IMR-90 (cell line): ENCODE results near the gene CHI3L1. TPM values are rescaled to one million over a fixed set of nuclear protein-coding genes. Genes with fewer than 3 reads are reported as not detected.

ENCODE experiments used
- ATAC-seq: fragments of 200-7000 bp; cut with Tn5 transposase; 2 replicates; pipeline ENCODE4 v1.9.1; 2020; ENCODE audit warnings: low read depth, mild to moderate bottlenecking, moderate library complexity
- BruUV-seq: library from RNA; stranded (reverse); fragments of 400-500 nt; replicated peaks from 2 replicates; lab custom pipeline; 2021; lab: Mats Ljungman, UMichigan
- CTCF ChIA-PET: fragments of 300-600 bp; formaldehyde crosslinking; extraction: SDS; loops from one replicate; lab custom pipeline; 2021; ENCODE audit warnings: antibody characterized with exemption; lab: Yijun Ruan, JAX
- POLR2A ChIA-PET: fragments of 300-600 bp; sonication (Branson Sonifier 250); formaldehyde crosslinking; loops from one replicate; lab custom pipeline; 2022; ENCODE audit warnings: antibody characterized with exemption; ENCODE audit not compliant: unreplicated experiment; lab: Charles Lee
- DNase-seq: peaks from one replicate; pipeline ENCODE4 v3.0.0; 2013
- H2AFZ ChIP-seq: replicated peaks from 2 replicates; pipeline ENCODE3; 2013; ENCODE audit warnings: low read length, mild to moderate bottlenecking; ENCODE audit not compliant: poor library complexity
- H2AK5ac ChIP-seq: 2 replicates; pipeline ENCODE4 v1.6.1; 2013; ENCODE audit warnings: low read depth, low read length, inconsistent platforms
- H2AK9ac ChIP-seq: replicated peaks from 2 replicates; pipeline ENCODE3; 2013; ENCODE audit warnings: mild to moderate bottlenecking, low read depth, low read length, moderate library complexity; ENCODE audit not compliant: poor library complexity
- H2BK120ac ChIP-seq: 2 replicates; pipeline ENCODE4 v1.6.1; 2013; ENCODE audit warnings: low read depth, low read length, inconsistent platforms
- H2BK15ac ChIP-seq: 3 replicates; pipeline ENCODE4 v1.6.1; 2013; ENCODE audit warnings: low read depth, low read length, inconsistent platforms
- H2BK20ac ChIP-seq: 2 replicates; pipeline ENCODE4 v1.6.1; 2013; ENCODE audit warnings: low read depth, mild to moderate bottlenecking, inconsistent platforms, low read length, moderate library complexity
- H2BK5ac ChIP-seq: 2 replicates; pipeline ENCODE4 v1.6.1; 2013; ENCODE audit warnings: mild to moderate bottlenecking, low read depth, low read length, inconsistent platforms; ENCODE audit not compliant: poor library complexity, severe bottlenecking
- H3K14ac ChIP-seq: replicated peaks from 2 replicates; pipeline ENCODE4 v1.6.1; 2013; ENCODE audit warnings: low read depth, low read length, inconsistent platforms
- H3K18ac ChIP-seq: 2 replicates; pipeline ENCODE4 v1.6.1; 2013; ENCODE audit warnings: low read depth, low read length, control low read depth
- H3K23ac ChIP-seq: 2 replicates; pipeline ENCODE4 v1.6.1; 2013; ENCODE audit warnings: low read depth, low read length, inconsistent platforms
- H3K27ac ChIP-seq: 2 replicates; pipeline ENCODE4 v1.5.1; 2013; ENCODE audit warnings: mild to moderate bottlenecking, control low read depth, low read length; ENCODE audit not compliant: insufficient read depth
- H3K27me3 ChIP-seq: 2 replicates; pipeline ENCODE4 v1.6.1; 2013; ENCODE audit warnings: low read length; ENCODE audit not compliant: control insufficient read depth, insufficient read depth
- H3K36me3 ChIP-seq: 2 replicates; pipeline ENCODE4 v1.6.1; 2013; ENCODE audit warnings: low read length, mixed read lengths; ENCODE audit not compliant: control insufficient read depth, insufficient read depth
- H3K4ac ChIP-seq: 2 replicates; pipeline ENCODE4 v1.6.1; 2013; ENCODE audit warnings: low read depth, low read length, inconsistent platforms
- H3K4me1 ChIP-seq: 2 replicates; pipeline ENCODE4 v1.6.1; 2013; ENCODE audit warnings: low read length, mixed read lengths; ENCODE audit not compliant: control insufficient read depth, insufficient read depth
- H3K4me2 ChIP-seq: 2 replicates; pipeline ENCODE4 v1.6.1; 2013; ENCODE audit warnings: low read depth, mild to moderate bottlenecking, control low read depth, low read length, moderate library complexity
- H3K4me3 ChIP-seq: 2 replicates; pipeline ENCODE4 v1.5.1; 2013; ENCODE audit warnings: low read depth, mild to moderate bottlenecking, control low read depth, low read length, moderate library complexity; ENCODE audit not compliant: insufficient read depth
- H3K56ac ChIP-seq: 2 replicates; pipeline ENCODE4 v1.6.1; 2013; ENCODE audit warnings: low read length, inconsistent platforms; ENCODE audit not compliant: insufficient read depth; ENCODE audit errors: extremely low read depth
- H3K79me1 ChIP-seq, 2 experiments: 2 replicates each; pipeline ENCODE4 v1.6.1; 2013; ENCODE audit warnings: low read length in 2 of 2, inconsistent platforms in 1 of 2, low read depth in 1 of 2
- H3K9ac ChIP-seq: 2 replicates; pipeline ENCODE4 v1.6.1; 2013; ENCODE audit warnings: low read depth, low read length, control low read depth
- H3K9me1 ChIP-seq: 2 replicates; pipeline ENCODE4 v1.6.1; 2013; ENCODE audit warnings: low read length, inconsistent platforms; ENCODE audit not compliant: insufficient read depth
- H3K9me3 ChIP-seq: 2 replicates; pipeline ENCODE4 v1.6.1; 2013; ENCODE audit warnings: low read length; ENCODE audit not compliant: control insufficient read depth, insufficient read depth
- H4K20me1 ChIP-seq: 2 replicates; pipeline ENCODE4 v1.6.1; 2013; ENCODE audit warnings: low read length, inconsistent platforms; ENCODE audit not compliant: insufficient read depth
- H4K5ac ChIP-seq: 2 replicates; pipeline ENCODE4 v1.6.1; 2013; ENCODE audit warnings: mild to moderate bottlenecking, low read depth, low read length, control low read depth
- H4K8ac ChIP-seq, 2 experiments: 2 replicates each; pipeline ENCODE4 v1.6.1; 2013; ENCODE audit warnings: low read depth in 2 of 2, low read length in 2 of 2, control low read depth in 1 of 2, inconsistent platforms in 1 of 2
- H4K91ac ChIP-seq: 2 replicates; pipeline ENCODE4 v1.6.1; 2013; ENCODE audit warnings: low read depth, low read length, inconsistent platforms; ENCODE audit not compliant: insufficient read depth
- CTCF ChIP-seq: conservative IDR thresholded peaks from 2 replicates; pipeline ENCODE4 v1.5.1; 2012; ENCODE audit warnings: mild to moderate bottlenecking, low read depth, low read length, improper control_type of control experiment
- ELK1 ChIP-seq: fragments of 150-350 bp; IDR thresholded peaks from 2 replicates; pipeline ENCODE4 v1.6.1; 2016; ENCODE audit warnings: low read depth, mild to moderate bottlenecking, low read length, moderate library complexity, borderline replicate concordance
- FOS ChIP-seq: fragments of 150-350 bp; IDR thresholded peaks from 2 replicates; pipeline ENCODE4 v1.6.1; 2016; ENCODE audit warnings: low read depth, low read length
- NFE2L2 ChIP-seq: fragments of 150-350 bp; IDR thresholded peaks from 2 replicates; pipeline ENCODE4 v1.6.1; 2016; ENCODE audit warnings: low read depth, mild to moderate bottlenecking, low read length
- RFX5 ChIP-seq: IDR thresholded peaks from 2 replicates; pipeline ENCODE4 v1.8.0; 2012; ENCODE audit warnings: low read depth, mild to moderate bottlenecking, low read length, moderate library complexity
- USF2 ChIP-seq: fragments of 150-350 bp; IDR thresholded peaks from 2 replicates; pipeline ENCODE4 v1.6.1; 2017; ENCODE audit warnings: mild to moderate bottlenecking, antibody characterized with exemption, low read length, low read depth
- WGBS, 2 experiments: methylation state at CpG; one replicate each; pipeline versions ENCODE4 v1.1.5 to v1.1.7; 2013; ENCODE audit warnings: missing lambda C conversion rate in 2 of 2; ENCODE audit not compliant: insufficient read length in 1 of 2; ENCODE audit errors: extremely low coverage in 2 of 2; 5-methylcytosine and 5-hydroxymethylcytosine counted together
- dilution Hi-C: fragments of 300-500 bp; cut with HindIII; formaldehyde crosslinking; loops from one replicate; pipeline ENCODE4 v1.14.3; 2018; ENCODE audit warnings: low sequenced_read_pairs; ENCODE audit not compliant: unreplicated experiment
- in situ Hi-C: fragments of 300-500 bp; cut with MboI; formaldehyde crosslinking; loops from 3 replicates; pipeline ENCODE4 v1.14.3; 2019; ENCODE audit warnings: low sequenced_read_pairs, inconsistent platforms, mixed read lengths
- intact Hi-C: fragments of 100-400 bp; cut with micrococcal nuclease; formaldehyde crosslinking; loops from 2 replicates; pipeline ENCODE4 v1.10.0; 2022
- polyA plus RNA-seq, 3 experiments: library from polyadenylated mRNA; depleted of rRNA; stranded (reverse); fragments of >200 nt; gene quantifications; 2 replicates each; pipeline ENCODE4 v1.2.3, GENCODE V29; 2012; ENCODE audit warnings: low replicate concordance in 1 of 3
- total RNA-seq: library from RNA; depleted of rRNA; stranded (reverse); fragments of >200 nt; gene quantifications from 2 replicates; pipeline ENCODE4 v1.2.3, GENCODE V29; 2012

The CHI3L1 gene
- total and polyA plus RNA-seq, 2 of the 4 experiments (the other 2 are of a cell fraction) = 0.17 TPM; not detected in 1

- Histone ChIP-seq H4K8ac (no peak overlapping the region), H3K18ac (no peak overlapping the region), H3K56ac (no peak overlapping the region), H3K14ac (no peak overlapping the region), H2AK5ac (no peak overlapping the region), H2BK20ac (no peak overlapping the region), H3K27me3 (peaks cover 79% of the 10 kb centered on the region), H4K5ac (no peak overlapping the region), H2AFZ (no peak overlapping the region), H3K4me1 (no peaks in the 10 kb centered on the region), H2BK5ac (no peak overlapping the region), H3K9me3 (no peaks in the 10 kb centered on the region), H3K9me1 (no peaks in the 10 kb centered on the region), H2AK9ac (no peak overlapping the region), H3K23ac (no peak overlapping the region), H3K9ac (no peak overlapping the region), H3K27ac (no peak overlapping the region), H2BK120ac (no peak overlapping the region), H3K4me3 (no peak overlapping the region), H4K20me1 (no peaks in the 10 kb centered on the region), H3K79me1 (no peaks in the 10 kb centered on the region), H4K91ac (no peak overlapping the region), H3K4me2 (no peak overlapping the region), H3K4ac (no peak overlapping the region), H3K36me3 (no peaks in the 10 kb centered on the region), H2BK15ac (no peak overlapping the region)
- ATAC-seq (no peak), DNase-seq (no peak)
- TF ChIP-seq CTCF = no peak
- TF ChIP-seq USF2 = no peak
- TF ChIP-seq FOS = no peak
- TF ChIP-seq RFX5 = no peak
- no peak for TF ChIP-seq ELK1
- TF ChIP-seq NFE2L2 = no peak
- dilution Hi-C loops (no loop called here), intact Hi-C loops (no loop called here), in situ Hi-C loops (no loop called here)
- ChIA-PET CTCF (interaction anchor here (1.0 kb wide), 1 partner anchor 51 kb away, joined by 3 read pairs; no protein-coding TSS in a partner anchor), POLR2A (no interaction called here)
- 70% methylated on average over 8 of the region's 18 CpGs; no CpG with 5 or more reads in 1 of the 2 experiments for WGBS, 2 experiments
- no TSS peak for BruUV-seq
Observed at GRCh38 chr1:203223012-203223775, 36.7 kb upstream of the CHI3L1 start.
